ENCODE data around the gene DTX2. TPM values are rescaled to one million over a fixed set of nuclear protein-coding genes. Genes with fewer than 3 reads are reported as not detected.
"Not testable (repeated sequence)": the region's sequence is repeated elsewhere in the genome, so short reads cannot be mapped to it uniquely, and the experiment has no call there.

The DTX2 gene
- total RNA-seq, 1 experiment from 2014 or later, result 37.4 TPM

GRCh38 chr7:76515999-76516443 lies 54.5 kb downstream of the DTX2 start:
- no peaks in the 10 kb centered on the region for H3K36me3 ChIP-seq (ENCODE audit: control insufficient read depth in 1 of 2, insufficient read depth in 2 of 2, low read length in 2 of 2)
- CTCF ChIA-PET, result no interaction called here
- H2AFZ ChIP-seq (ENCODE audit: low read depth, low read length, poor library complexity, severe bottlenecking), result no peak overlapping the region
- H4K20me1 ChIP-seq (ENCODE audit: insufficient read depth), result no peaks in the 10 kb centered on the region
- RAD21 ChIA-PET (ENCODE audit: low non-redundant PET in 1 of 2, low total read pairs in 2 of 2, uncharacterized antibody in 2 of 2, unreplicated experiment in 2 of 2), result no interaction called here
- no peaks in the 10 kb centered on the region for H3K27me3 ChIP-seq (ENCODE audit: insufficient read depth, low read length)
- ATAC-seq (no peak), DNase-seq (ENCODE audit: low read depth, low spot score) (no peak)
- H3K9ac ChIP-seq (ENCODE audit: low read length), result no peak overlapping the region
- H3K79me2 ChIP-seq (ENCODE audit: insufficient read depth, low read length), result no peaks in the 10 kb centered on the region
- no peak overlapping the region for H3K4me3 ChIP-seq (replicated peaks in 1 of 2; ENCODE audit: low read depth in 1 of 2, low read length in 2 of 2)
- peaks cover 9 to 15% of the 10 kb centered on the region in 2 experiments for H3K4me1 ChIP-seq (ENCODE audit: control insufficient read depth in 1 of 2, insufficient read depth in 2 of 2, low read length in 2 of 2)
- H3K9me2 ChIP-seq (ENCODE audit: insufficient read depth), result no peaks in the 10 kb centered on the region
- H3K27ac ChIP-seq (ENCODE audit: low read depth, low read length), result no peak overlapping the region
- H3K9me3 ChIP-seq (ENCODE audit: control insufficient read depth in 1 of 2, insufficient read depth in 1 of 2, low read depth in 1 of 2, low read length in 2 of 2), result no peaks in the 10 kb centered on the region
- no TSS peak for BruUV-seq (replicated peaks)
- TF ChIP-seq FOSL1 (IDR thresholded peaks at IDR 0.05; ENCODE audit: low read depth) (no peak), RAD21 (IDR thresholded peaks at IDR 0.05; ENCODE audit: low read depth) (no peak), CBX3 (IDR thresholded peaks at IDR 0.05; ENCODE audit: low read depth) (no peak), REST (IDR thresholded peaks at IDR 0.05; ENCODE audit: low read depth) (no peak), EZH2phosphoT487 (IDR thresholded peaks at IDR 0.05; ENCODE audit: borderline replicate concordance) (no peak)
- intact Hi-C loops (cut with micrococcal nuclease), result no loop called here
- POLR2A ChIA-PET, result no interaction called here
- no peak overlapping the region for H3K4me2 ChIP-seq (ENCODE audit: low read length)

- ATAC-seq; H3K27me3 ChIP-seq (ENCODE audit: insufficient read depth, low read length); BruUV-seq (replicated peaks); H3K9me2 ChIP-seq (ENCODE audit: insufficient read depth); RAD21 ChIA-PET (ENCODE audit: low non-redundant PET in 1 of 2, low total read pairs in 2 of 2, uncharacterized antibody in 2 of 2, unreplicated experiment in 2 of 2); POLR2A ChIA-PET; H3K27ac ChIP-seq (ENCODE audit: low read depth, low read length); H3K4me2 ChIP-seq (ENCODE audit: low read length); H3K9ac ChIP-seq (ENCODE audit: low read length); H3K79me2 ChIP-seq (ENCODE audit: insufficient read depth, low read length); H3K4me3 ChIP-seq (replicated peaks in 1 of 2; ENCODE audit: low read depth in 1 of 2, low read length in 2 of 2); intact Hi-C loops (cut with micrococcal nuclease); DNase-seq (ENCODE audit: low read depth, low spot score); CTCF ChIA-PET; H3K36me3 ChIP-seq (ENCODE audit: control insufficient read depth in 1 of 2, insufficient read depth in 2 of 2, low read length in 2 of 2); H2AFZ ChIP-seq (ENCODE audit: low read depth, low read length, poor library complexity, severe bottlenecking); H3K9me3 ChIP-seq (ENCODE audit: control insufficient read depth in 1 of 2, insufficient read depth in 1 of 2, low read depth in 1 of 2, low read length in 2 of 2); H4K20me1 ChIP-seq (ENCODE audit: insufficient read depth): not testable (repeated sequence)
- peaks cover 9 to 15% of the 10 kb centered on the region in 2 experiments for H3K4me1 ChIP-seq (ENCODE audit: control insufficient read depth in 1 of 2, insufficient read depth in 2 of 2, low read length in 2 of 2)
These were observed 55.4 kb downstream of the DTX2 start for GRCh38 chr7:76516932-76517331.

- H3K4me1 ChIP-seq (ENCODE audit: control insufficient read depth in 1 of 2, insufficient read depth in 2 of 2, low read length in 2 of 2); intact Hi-C loops (cut with micrococcal nuclease): not testable (repeated sequence)
These were observed 64.7 kb downstream of the DTX2 start for GRCh38 chr7:76526183-76526582.

More at GRCh38 chr7:76526183-76526582, 64.7 kb downstream of the DTX2 start:
- H3K9me3 ChIP-seq (ENCODE audit: control insufficient read depth in 1 of 2, insufficient read depth in 1 of 2, low read depth in 1 of 2, low read length in 2 of 2); CTCF ChIA-PET; BruUV-seq (replicated peaks); H2AFZ ChIP-seq (ENCODE audit: low read depth, low read length, poor library complexity, severe bottlenecking); ATAC-seq; DNase-seq (ENCODE audit: low read depth, low spot score); H3K27ac ChIP-seq (ENCODE audit: low read depth, low read length); H3K27me3 ChIP-seq (ENCODE audit: insufficient read depth, low read length); H3K4me3 ChIP-seq (replicated peaks in 1 of 2; ENCODE audit: low read depth in 1 of 2, low read length in 2 of 2); POLR2A ChIA-PET; H3K9me2 ChIP-seq (ENCODE audit: insufficient read depth); H3K9ac ChIP-seq (ENCODE audit: low read length); H3K79me2 ChIP-seq (ENCODE audit: insufficient read depth, low read length); H3K4me2 ChIP-seq (ENCODE audit: low read length); RAD21 ChIA-PET (ENCODE audit: low non-redundant PET in 1 of 2, low total read pairs in 2 of 2, uncharacterized antibody in 2 of 2, unreplicated experiment in 2 of 2); H4K20me1 ChIP-seq (ENCODE audit: insufficient read depth); H3K36me3 ChIP-seq (ENCODE audit: control insufficient read depth in 1 of 2, insufficient read depth in 2 of 2, low read length in 2 of 2): not testable (repeated sequence)

Data from HCT116 (cell line).